ENCODE measurements around the gene BNC2.
"Not testable (repeated sequence)": the region's sequence is repeated elsewhere in the genome, so short reads cannot be mapped to it uniquely, and the experiment has no call there.

BNC2 gene

DNA sequence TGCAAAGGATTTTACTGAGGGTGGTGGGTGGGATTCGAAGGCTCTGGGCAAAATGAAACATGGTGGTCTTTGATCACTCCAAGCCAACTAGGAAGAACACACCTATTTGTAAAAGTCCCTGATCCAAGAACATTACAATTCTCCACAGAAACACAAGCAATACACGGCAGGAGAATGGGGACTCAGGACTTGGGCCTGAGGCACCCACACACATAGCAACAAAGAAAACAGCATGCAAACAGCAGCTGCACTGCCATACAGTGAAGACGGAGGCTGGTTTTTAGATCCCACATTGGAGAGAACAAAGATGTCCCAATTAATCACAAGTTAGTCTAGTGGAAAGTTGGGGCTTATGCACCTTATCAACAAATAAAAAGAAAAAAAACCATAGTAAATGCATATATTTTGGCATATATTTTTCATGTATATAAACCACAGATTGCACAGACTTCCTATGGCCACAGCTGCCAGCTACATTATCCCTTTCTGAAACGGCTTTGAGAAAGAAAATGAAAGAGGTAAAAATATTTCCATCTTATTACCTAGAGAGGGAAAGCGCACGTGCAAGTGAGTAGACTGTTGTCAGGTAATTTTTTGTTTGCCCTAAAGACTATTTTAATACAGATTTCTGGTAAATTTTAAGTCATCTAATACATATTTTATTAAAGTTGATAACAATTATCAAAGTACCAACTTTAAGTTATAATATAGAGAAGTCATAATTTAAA, 410.9 kb downstream of the BNC2 start:
- no peak for DNase-seq (ENCODE audit: low spot score)
- Mint-ChIP-seq H3K9me3 (peaks cover 4% of the 10 kb centered on the region), H3K4me1 (ENCODE audit: low read depth) (no peaks in the 10 kb centered on the region), H3K4me3 (no peak overlapping the region), H3K27ac (no peak overlapping the region), H3K36me3 (ENCODE audit: low read depth) (no peaks in the 10 kb centered on the region), H3K27me3 (ENCODE audit: low read depth) (no peaks in the 10 kb centered on the region)

DNA sequence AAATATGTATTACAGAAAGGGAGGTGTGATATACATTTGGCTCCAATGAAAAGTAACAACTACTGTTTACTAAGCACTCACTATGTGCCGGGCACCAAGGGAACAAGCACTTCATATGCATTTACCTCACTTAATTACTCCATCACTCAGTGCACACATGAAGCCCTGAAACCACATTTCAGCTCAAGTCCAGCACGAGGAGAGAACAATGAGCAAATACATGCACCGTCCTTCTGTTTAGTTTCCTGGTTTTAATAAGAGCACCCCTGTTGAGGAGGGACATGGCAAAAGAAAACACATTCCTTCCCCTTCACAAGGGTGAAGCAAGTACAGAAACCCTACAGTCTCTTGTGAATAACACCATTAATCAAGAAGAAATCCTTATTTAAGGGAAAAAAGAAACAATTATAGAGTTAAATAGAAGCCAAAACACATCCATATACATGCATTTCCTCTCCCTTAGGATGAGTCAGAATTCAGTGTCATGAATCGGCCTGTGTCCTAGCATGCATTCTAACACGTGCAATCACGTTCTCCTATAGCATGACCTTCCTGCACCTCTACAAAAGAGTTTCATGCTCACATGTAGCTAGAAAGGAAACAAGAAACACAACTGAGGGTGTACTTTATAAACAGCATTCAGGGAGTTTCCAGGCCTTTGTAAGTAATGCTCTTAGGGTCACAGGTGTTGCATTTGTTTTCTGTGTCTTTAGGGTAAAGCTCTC, 411.6 kb downstream of the BNC2 start:
- Mint-ChIP-seq H3K36me3 (ENCODE audit: low read depth) (no peaks in the 10 kb centered on the region), H3K4me1 (ENCODE audit: low read depth) (no peaks in the 10 kb centered on the region), H3K4me3 (no peak overlapping the region), H3K27ac (no peak overlapping the region), H3K27me3 (ENCODE audit: low read depth) (no peaks in the 10 kb centered on the region), H3K9me3 (no peaks in the 10 kb centered on the region)
- no peak for DNase-seq (ENCODE audit: low spot score)

DNA sequence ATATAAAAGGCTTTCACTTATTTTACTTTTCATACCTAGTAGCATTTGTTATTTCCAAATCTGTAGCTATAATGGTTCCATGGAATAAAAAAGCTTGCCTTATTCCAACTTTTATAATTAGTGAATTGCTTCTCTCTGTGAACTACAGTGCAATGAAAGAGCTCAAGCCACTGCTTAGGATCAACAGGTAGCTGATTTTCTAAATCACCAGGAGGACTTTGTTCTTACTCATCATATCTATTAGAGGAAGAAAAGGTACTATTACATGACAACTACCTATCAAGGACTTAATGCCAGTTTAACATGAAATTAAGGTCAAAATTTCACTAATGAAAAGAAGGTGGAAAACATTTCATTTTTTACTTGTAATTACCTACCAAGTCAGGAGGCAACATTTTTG, 414.6 kb downstream of the BNC2 start:
- no peak for DNase-seq (ENCODE audit: low spot score)
- no peak overlapping the region for H3K27ac Mint-ChIP-seq
- peaks cover 3% of the 10 kb centered on the region for H3K9me3 Mint-ChIP-seq
- no peaks in the 10 kb centered on the region for H3K27me3 Mint-ChIP-seq (ENCODE audit: low read depth)
- no peaks in the 10 kb centered on the region for H3K36me3 Mint-ChIP-seq (ENCODE audit: low read depth)
- H3K4me3 Mint-ChIP-seq: no peak overlapping the region
- H3K4me1 Mint-ChIP-seq (ENCODE audit: low read depth): no peaks in the 10 kb centered on the region

DNA sequence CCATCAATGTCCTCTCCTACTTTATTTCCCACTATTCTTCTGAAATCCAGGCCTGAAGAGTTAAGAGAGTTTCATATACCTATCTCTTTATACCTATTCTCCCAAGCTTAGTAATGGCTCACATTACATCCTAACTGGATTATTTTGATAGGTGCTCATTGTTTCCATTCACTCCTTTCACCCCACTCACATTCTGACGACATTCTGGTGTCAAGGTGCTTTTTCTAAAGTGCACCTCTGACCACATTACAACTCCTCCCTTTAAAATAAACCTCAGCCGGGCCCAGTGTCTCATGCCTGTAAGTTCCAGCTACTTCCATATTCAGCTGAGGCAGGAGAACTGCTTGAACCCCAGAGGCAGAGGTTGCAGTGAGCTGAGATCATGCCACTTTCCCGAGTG, 417.1 kb downstream of the BNC2 start:
- H3K27me3 Mint-ChIP-seq (ENCODE audit: low read depth): no peaks in the 10 kb centered on the region
- no peaks in the 10 kb centered on the region for H3K4me1 Mint-ChIP-seq (ENCODE audit: low read depth)
- H3K36me3 Mint-ChIP-seq (ENCODE audit: low read depth): no peaks in the 10 kb centered on the region
- H3K27ac Mint-ChIP-seq: no peak overlapping the region
- DNase-seq (ENCODE audit: low spot score): no peak
- H3K9me3 Mint-ChIP-seq: peaks cover 3% of the 10 kb centered on the region
- no peak overlapping the region for H3K4me3 Mint-ChIP-seq

DNA sequence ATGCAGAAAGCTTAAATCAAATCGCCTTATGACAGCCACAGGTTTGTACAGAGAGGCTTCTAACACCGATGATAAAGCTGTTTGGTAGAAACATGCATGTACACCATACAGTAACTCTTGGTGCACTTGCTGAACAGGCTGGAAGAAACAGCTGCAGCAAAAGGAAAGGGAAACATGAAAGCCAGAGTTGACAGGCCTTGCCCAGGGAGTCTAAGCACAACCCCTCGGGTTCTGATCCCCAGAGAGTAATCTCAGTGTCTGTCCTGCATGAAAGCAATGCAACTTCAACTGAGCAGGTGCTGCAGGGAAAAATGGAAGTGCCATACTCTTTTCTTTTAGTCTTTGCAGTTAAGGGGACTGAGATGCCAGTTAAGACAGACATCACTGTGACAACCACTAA, 419.9 kb downstream of the BNC2 start:
- H3K9me3 Mint-ChIP-seq: peaks cover 3% of the 10 kb centered on the region
- H3K4me1 Mint-ChIP-seq (ENCODE audit: low read depth): no peaks in the 10 kb centered on the region
- no peak for DNase-seq (ENCODE audit: low spot score)
- no peaks in the 10 kb centered on the region for H3K36me3 Mint-ChIP-seq (ENCODE audit: low read depth)
- H3K4me3 Mint-ChIP-seq: no peak overlapping the region
- H3K27ac Mint-ChIP-seq: no peak overlapping the region
- H3K27me3 Mint-ChIP-seq (ENCODE audit: low read depth): no peaks in the 10 kb centered on the region

DNA sequence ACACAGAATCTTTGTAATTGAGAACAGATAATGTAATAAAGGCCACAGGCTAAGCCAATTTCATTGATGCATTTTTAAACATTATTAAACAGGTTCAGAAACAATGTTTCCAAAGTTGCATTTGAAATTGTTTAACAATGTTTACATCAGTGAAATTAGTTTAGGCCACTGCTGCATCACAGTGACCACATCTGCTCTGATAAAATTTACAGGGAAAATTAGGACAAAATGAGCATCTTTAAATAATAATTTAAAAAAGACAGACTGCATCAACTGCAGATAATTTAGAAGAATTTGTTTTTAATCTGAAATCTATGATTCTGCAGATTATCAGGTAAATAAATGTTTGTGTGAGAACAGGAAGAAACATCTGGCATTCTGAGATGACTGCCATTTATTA, 420.4 kb downstream of the BNC2 start:
- DNase-seq (ENCODE audit: low spot score): no peak
- Mint-ChIP-seq H3K27ac (no peak overlapping the region), H3K27me3 (ENCODE audit: low read depth) (no peaks in the 10 kb centered on the region), H3K4me3 (no peak overlapping the region), H3K4me1 (ENCODE audit: low read depth) (no peaks in the 10 kb centered on the region), H3K36me3 (ENCODE audit: low read depth) (no peaks in the 10 kb centered on the region), H3K9me3 (peaks cover 3% of the 10 kb centered on the region)

DNA sequence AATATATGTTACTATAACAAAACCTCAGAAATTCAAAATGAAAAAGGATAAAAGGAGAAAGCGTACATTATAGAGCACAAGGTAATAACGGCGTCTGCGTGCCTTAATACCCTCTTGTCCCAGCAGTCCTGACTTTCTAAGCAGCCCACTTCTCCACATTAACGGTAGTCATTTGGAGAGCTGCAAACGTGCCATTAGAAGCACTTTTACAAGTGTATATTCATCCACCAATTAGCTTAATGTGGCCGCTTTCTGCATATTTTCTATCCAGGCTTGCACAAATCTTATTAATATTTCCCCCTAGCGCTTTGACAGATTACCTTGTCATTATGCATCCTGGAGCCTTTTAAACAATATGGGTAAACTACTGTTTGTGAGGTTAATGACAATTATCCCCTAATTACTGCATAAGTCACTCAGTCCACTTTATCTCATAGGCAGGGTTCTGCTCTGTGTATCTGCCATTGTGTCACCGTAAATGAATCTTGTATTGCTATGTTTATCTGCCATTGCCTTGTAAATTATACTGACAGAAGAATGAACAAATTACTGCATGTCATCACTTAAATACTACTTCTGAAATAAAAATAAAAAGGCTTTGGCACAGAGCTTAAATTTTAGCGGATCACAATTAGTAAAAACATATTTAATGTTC, 421.3 kb downstream of the BNC2 start:
- Mint-ChIP-seq H3K36me3 (ENCODE audit: low read depth) (no peaks in the 10 kb centered on the region), H3K27ac (no peak overlapping the region), H3K9me3 (peaks cover 3% of the 10 kb centered on the region), H3K27me3 (ENCODE audit: low read depth) (no peaks in the 10 kb centered on the region), H3K4me3 (no peak overlapping the region), H3K4me1 (ENCODE audit: low read depth) (no peaks in the 10 kb centered on the region)
- no peak for DNase-seq (ENCODE audit: low spot score)

DNA sequence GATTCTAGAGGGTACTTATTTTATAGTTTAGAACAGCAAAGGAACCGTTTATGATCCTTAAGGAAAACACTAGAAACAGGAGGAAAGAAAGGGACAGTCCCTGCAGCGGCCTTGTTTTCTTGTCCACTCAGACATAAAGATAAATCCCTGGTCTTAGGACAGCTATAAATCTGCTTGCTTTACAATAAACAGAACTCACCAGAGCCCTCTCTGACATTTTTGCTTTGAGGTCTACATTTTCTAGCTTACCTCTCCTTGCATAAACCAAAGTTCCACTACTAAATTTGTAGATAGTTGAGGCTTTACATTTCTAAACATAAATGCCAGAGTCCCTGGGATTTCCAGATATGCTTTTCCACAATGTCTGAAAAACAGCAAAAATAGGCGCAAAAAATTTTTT, 422.5 kb downstream of the BNC2 start:
- DNase-seq (ENCODE audit: low spot score): no peak
- no peaks in the 10 kb centered on the region for H3K36me3 Mint-ChIP-seq (ENCODE audit: low read depth)

DNA sequence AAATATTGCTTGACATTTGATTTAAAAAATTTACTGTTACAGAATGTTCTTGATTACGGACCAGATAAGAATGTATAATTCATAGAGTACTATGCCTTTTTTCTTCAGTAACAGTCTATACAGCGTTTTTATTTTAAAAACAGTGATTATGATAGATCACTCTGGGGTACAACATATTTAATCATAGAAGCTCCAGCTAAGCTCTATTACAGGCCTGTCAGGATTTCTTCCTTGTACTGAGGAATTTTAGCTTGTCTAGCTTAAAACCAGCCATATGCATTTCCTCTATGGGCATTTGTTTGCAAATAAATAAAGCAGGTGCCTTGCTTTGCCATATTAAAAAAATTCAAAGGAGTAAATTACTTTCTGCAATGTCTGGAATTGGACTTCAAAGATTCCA, 423.8 kb downstream of the BNC2 start:
- no peak overlapping the region for H3K4me3 Mint-ChIP-seq
- no peaks in the 10 kb centered on the region for H3K4me1 Mint-ChIP-seq (ENCODE audit: low read depth)
- H3K36me3 Mint-ChIP-seq (ENCODE audit: low read depth): no peaks in the 10 kb centered on the region
- no peak overlapping the region for H3K27ac Mint-ChIP-seq
- no peaks in the 10 kb centered on the region for H3K9me3 Mint-ChIP-seq
- H3K27me3 Mint-ChIP-seq (ENCODE audit: low read depth): no peaks in the 10 kb centered on the region
- DNase-seq (ENCODE audit: low spot score): no peak

More for the DNA sequence above, 422.5 kb downstream of the BNC2 start:
- H3K4me3 Mint-ChIP-seq: no peak overlapping the region
- no peak overlapping the region for H3K27ac Mint-ChIP-seq
- H3K9me3 Mint-ChIP-seq: peaks cover 3% of the 10 kb centered on the region
- no peaks in the 10 kb centered on the region for H3K4me1 Mint-ChIP-seq (ENCODE audit: low read depth)
- no peaks in the 10 kb centered on the region for H3K27me3 Mint-ChIP-seq (ENCODE audit: low read depth)

DNA sequence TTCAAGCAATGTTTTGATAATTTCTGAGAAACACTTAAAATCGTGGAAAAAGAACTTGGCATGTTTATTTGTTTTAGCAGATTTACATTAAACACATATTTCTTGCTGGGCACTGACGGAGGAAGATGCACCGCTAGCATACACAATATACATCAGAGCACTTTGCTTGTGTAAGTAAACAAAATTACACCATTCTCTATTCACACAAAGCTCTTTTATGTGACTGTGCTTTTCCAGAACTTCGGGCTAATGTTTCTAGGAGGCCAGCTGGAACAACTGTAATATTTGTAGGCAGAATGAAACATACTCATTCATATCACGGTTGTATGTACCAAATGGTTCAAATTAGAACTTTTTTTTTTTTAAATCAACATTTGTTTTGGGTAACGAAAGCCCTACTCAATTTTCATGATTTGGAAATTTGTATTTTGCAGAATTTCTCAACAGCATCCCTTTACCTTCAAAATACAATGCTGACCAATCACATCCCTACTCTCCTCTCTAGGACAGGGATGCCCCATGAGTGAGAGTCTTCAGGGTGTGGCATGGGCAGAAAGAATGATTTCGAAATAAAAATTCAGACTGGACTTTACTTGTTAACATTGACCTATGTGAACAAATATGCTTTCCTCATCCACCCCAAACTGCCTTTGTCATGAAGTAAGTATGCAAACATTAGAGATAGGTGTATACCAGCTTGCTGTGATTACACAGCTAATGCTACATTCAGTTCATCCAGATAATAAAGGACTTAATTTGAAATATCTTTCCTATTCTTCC, 425.1 kb downstream of the BNC2 start:
- H3K4me3 Mint-ChIP-seq: no peak overlapping the region
- H3K36me3 Mint-ChIP-seq (ENCODE audit: low read depth): no peaks in the 10 kb centered on the region
- H3K4me1 Mint-ChIP-seq (ENCODE audit: low read depth): no peaks in the 10 kb centered on the region
- no peak overlapping the region for H3K27ac Mint-ChIP-seq
- DNase-seq (ENCODE audit: low spot score): no peak
- H3K27me3 Mint-ChIP-seq (ENCODE audit: low read depth): no peaks in the 10 kb centered on the region
- H3K9me3 Mint-ChIP-seq: no peaks in the 10 kb centered on the region

DNA sequence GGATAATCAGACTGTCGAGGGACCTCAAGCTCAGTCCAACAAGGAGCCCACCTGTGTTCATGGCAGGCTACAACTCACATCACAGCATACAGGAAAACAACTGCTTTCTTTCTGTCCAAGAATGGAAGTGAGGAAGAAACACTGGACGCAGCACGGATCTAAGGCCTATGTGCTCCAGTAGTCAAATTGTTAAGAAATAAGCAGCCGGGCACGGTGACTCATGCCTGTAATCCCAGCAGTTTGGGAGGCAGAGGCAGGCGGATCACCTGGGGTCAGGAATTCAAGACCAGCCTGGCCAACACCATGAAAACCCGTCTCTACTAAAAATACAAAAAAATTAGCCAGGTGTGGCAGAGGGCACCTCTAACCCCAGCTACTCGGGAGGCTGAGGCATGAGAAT, 427.8 kb downstream of the BNC2 start:
- no peak overlapping the region for H3K4me3 Mint-ChIP-seq
- H3K27me3 Mint-ChIP-seq (ENCODE audit: low read depth): no peaks in the 10 kb centered on the region
- H3K4me1 Mint-ChIP-seq (ENCODE audit: low read depth): no peaks in the 10 kb centered on the region
- H3K36me3 Mint-ChIP-seq (ENCODE audit: low read depth): no peaks in the 10 kb centered on the region
- no peaks in the 10 kb centered on the region for H3K9me3 Mint-ChIP-seq
- H3K27ac Mint-ChIP-seq: no peak overlapping the region
- no peak for DNase-seq (ENCODE audit: low spot score)

DNA sequence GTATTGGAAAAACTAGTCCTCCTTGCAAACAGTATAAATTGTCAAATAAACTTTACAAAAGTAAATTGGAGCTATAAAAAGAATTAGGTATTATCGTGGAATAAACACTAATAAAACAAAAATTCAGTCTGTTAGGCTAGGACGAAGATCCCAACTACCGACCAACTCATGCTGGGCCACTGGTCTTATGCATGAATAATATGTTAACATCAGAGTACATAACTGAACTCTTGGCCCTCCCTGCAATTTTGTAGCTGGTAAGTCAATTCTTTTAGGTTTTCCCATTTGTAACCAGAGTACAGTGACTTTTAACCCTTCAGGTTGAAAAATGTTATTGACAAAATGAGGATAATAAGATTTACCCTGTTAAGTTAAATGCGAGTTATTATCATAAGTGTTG, 428.7 kb downstream of the BNC2 start:
- DNase-seq (ENCODE audit: low spot score): no peak
- H3K27ac Mint-ChIP-seq: no peak overlapping the region
- H3K27me3 Mint-ChIP-seq (ENCODE audit: low read depth): no peaks in the 10 kb centered on the region
- H3K9me3 Mint-ChIP-seq: peaks cover 4% of the 10 kb centered on the region
- H3K36me3 Mint-ChIP-seq (ENCODE audit: low read depth): no peaks in the 10 kb centered on the region
- no peak overlapping the region for H3K4me3 Mint-ChIP-seq
- no peaks in the 10 kb centered on the region for H3K4me1 Mint-ChIP-seq (ENCODE audit: low read depth)

DNA sequence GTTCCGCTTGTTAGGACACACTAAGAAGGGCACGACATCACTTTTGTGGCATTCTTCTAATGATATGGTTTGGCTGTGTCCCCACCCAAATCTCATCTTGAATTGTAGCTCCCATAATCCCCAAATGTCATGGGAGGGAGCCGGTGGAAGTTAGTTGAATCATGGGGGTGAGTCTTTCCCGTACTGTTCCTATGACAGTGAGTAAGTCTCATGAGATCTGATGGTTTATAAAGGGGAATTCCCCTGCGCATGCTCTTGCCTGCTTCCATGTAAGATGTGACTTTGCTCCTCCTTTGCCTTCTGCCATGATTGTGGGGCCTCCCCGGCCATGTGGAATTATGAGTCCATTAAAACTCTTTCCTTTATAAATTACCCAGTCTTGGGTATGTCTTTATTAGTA, 431.6 kb downstream of the BNC2 start:
- not testable (repeated sequence) for H3K27ac Mint-ChIP-seq; DNase-seq (ENCODE audit: low spot score); H3K27me3 Mint-ChIP-seq (ENCODE audit: low read depth); H3K36me3 Mint-ChIP-seq (ENCODE audit: low read depth); H3K4me3 Mint-ChIP-seq; H3K4me1 Mint-ChIP-seq (ENCODE audit: low read depth)
- H3K9me3 Mint-ChIP-seq: peaks cover 15% of the 10 kb centered on the region

DNA sequence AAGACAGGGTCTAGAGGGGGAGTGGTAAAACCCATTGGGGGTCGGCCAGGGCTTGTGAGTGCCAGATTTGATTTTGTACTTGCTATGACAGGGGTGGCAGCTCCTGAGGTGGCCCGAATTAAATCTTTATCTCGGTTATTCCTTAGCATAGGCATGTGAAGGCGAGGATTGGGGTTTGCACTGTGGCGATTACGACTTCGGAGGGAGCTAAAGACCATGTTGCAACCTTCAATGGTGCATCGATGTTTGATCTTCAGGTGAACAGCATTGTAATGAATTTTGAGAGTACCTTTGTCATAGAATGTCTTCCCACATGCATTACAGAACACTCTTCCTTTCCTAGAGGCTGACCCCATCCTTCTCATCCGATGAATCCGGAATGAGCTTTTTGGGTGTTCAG, 433.9 kb downstream of the BNC2 start:
- Mint-ChIP-seq H3K36me3 (ENCODE audit: low read depth) (no peaks in the 10 kb centered on the region), H3K9me3 (peaks cover 15% of the 10 kb centered on the region), H3K4me3 (no peak overlapping the region), H3K4me1 (ENCODE audit: low read depth) (no peaks in the 10 kb centered on the region), H3K27ac (no peak overlapping the region), H3K27me3 (ENCODE audit: low read depth) (no peaks in the 10 kb centered on the region)
- no peak for DNase-seq (ENCODE audit: low spot score)
